GM11168 (cell line): Measurements from ENCODE around the gene ODAD3.
"Not testable (repeated sequence)": the region's sequence is repeated elsewhere in the genome, so short reads cannot be mapped to it uniquely, and the experiment has no call there.

Source experiments
- in situ Hi-C: fragments of 300-500 bp; cut with MboI; formaldehyde crosslinking; loops from one replicate; pipeline ENCODE4 v1.12.0; 2022; ENCODE audit warnings: low sequenced_read_pairs; ENCODE audit not compliant: unreplicated experiment

ODAD3 gene

GRCh38 chr19:11410682-11411081 lies 24.2 kb downstream of the ODAD3 start:
- in situ Hi-C loops: no loop called here

GRCh38 chr19:11408591-11408990 lies 26.3 kb downstream of the ODAD3 start:
- in situ Hi-C loops: no loop called here

DNA sequence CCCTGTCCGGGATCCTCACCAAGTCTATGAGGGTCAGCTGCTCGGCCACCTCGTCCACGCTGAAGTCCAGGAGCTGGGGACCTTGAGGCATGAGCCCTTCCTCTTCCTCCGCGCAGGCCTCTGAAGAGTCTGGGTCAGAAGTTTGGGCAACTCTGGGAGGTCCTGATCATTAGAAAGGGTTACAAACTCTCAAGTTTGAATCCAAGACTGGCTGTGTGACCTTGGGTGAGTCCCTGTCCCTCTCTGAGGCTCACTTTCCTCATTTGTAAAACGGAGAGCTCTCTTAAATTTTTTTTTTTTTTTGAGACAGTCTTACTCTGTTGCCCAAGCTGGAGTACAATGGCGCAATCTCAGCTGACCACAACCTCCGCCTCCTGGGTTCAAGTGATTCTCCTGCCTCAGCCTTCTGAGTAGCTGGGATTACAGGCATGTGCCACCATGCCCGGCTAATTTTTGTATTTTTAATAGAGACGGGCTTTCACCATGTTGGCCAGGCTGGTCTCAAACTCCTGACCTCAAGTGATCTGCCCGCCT lies 28.2 kb downstream of the ODAD3 start:
- in situ Hi-C loops: not testable (repeated sequence)

DNA sequence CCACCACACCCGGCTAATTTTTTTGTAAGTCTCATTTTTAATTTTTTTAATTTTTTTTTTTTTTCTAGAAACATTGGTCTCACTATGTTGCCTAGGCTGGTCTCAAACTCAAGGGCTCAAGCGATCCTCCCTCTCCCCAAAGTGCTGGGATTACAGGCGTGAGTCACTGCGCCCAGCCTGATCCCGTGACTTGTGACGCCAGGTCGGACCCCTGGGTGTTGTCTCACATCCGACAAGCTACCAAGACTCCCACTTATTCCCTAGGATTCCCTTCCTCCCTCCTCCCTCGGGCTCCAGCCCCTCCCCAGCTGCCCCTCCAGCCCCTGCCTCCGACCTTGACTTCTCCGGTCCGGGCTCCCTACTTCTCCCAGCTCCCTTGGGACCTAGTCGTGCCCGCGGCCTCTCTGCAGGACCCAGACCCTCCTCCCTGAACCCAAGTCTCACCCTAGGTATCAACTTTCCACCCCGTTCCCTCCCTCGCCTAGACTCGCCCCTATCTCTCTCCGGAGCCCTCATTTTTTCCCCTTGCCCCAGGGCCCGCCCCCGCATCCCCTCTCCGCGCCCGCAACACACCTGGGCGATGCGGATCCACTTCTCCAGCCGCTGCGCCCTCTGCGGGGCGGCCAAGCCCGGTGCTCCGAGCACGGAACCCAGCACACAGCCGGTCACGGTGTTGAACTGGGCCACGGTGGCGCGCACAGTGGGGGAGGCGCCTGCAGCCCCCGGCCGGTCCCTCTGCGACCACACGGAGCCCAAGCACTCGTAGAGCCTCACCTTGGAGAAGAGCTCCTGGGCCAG lies 28.9 kb downstream of the ODAD3 start:
- in situ Hi-C loops: no loop called here

DNA sequence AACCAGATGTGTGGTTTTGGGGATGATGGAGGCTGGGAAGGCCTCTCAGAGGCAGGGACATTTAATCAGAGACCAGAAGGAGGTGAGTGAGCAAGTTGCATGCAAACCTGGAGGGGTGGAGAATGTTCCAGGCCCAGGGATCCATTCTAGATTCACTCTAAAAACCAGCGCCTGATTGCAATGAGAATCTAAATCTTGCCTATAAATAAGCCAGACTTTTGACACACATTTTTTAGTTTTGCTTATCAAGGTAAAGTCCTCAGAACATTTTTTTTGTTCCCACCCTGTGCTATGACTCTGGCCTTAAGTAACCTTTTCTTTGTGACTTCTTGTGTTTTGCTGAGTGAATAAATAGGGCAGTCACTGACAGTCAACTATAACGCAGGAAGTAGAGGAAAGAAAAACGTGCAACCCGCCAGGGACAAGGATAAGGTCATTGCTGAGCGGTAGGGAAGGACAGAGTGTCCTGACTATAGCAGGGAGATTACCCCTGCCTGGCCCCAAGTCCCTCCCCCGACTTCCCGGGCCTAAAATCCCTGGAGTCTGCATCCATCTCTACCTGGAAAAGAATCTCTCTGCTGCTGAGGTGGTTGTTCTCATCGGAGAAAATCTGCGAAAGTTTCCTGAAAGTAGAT lies 30.2 kb downstream of the ODAD3 start:
- in situ Hi-C loops: no loop called here

DNA sequence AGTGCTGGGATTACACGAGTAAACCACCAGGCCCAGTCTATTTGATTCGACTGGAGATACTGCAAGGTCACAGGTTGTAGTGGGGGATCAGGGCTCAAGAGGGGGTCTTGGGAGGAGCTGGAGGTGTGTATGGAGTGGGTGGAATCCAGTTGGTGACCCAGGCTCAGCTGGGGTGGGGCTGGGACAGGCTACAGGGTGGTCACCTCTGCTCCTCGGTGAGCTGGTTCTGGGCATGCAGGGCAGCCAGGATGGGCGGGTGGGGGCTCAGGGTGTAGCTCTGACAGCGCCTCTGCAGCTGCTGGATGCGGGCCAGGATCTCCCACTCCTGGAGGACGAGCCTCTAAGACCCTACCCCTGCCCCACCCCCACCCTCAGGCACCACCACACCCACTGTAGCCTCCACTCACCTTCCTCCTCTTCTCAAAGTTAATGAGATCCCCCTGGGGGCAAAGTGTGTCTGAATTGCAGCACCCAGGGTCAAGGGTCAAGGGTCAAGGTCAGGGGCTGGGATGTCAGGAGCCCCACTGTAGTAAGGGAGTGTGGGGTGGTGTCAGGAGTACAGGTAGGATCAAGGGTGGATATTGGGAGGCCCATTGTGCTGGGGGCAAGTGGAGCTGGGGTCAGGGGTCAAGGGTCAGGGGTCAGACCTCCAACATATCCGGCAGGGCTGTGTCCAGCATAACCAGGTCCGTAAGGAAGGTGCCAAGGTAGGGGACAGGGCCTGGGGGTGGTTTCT lies 32.9 kb downstream of the ODAD3 start:
- in situ Hi-C loops: no loop called here

DNA sequence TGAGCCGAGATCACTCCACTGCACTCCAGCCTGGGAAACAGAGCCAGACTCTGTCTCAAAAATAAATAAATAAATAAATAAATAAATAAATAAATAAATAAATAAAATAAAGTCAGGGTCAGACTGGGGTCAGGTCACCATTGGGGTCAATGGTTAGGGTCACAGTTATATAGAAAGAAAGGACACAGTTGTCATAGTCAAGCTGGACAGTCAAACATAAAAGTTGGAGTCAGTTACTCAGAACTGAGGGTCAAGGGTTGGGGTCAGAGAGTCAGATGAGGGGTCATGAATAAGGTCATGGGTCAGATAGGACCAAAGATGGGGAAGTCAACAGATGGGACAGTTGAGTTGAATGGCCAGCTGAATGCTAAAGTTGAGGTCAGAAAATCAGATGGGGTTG lies 34.1 kb downstream of the ODAD3 start:
- in situ Hi-C loops: no loop called here

GRCh38 chr19:11399667-11400066 lies 35.3 kb downstream of the ODAD3 start:
- in situ Hi-C loops: no loop called here

DNA sequence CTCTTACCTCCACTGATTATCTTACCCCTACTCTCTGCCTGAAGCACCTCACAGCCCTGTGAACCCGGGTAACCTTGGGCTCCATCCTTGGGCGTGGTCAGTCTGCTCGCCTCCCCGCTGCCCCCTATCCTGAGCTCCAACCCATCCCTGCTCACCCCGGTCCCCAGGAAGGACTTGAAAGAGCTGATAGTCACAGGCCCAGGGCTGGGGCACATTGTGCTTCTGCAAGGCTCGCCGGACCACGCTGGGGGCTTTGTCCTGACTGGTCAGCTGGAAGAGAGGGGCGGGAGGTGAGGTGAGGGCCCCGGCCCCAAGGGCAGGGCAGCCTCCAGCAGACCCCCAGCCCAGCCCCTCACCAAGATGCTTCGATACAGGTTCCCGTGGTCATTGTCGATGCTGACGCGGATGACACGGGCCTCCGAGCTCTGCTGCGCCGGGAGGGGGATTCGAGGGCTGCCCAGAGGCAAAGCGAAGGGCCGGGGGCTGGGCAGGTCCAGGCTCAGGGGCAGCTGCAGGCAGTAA lies 37.8 kb downstream of the ODAD3 start:
- in situ Hi-C loops: no loop called here

GRCh38 chr19:11390933-11391680 lies 43.8 kb downstream of the ODAD3 start:
- in situ Hi-C loops: no loop called here

GRCh38 chr19:11390359-11390758 lies 44.6 kb downstream of the ODAD3 start:
- in situ Hi-C loops: no loop called here

GRCh38 chr19:11387162-11388034 lies 47.5 kb downstream of the ODAD3 start:
- in situ Hi-C loops: no loop called here

DNA sequence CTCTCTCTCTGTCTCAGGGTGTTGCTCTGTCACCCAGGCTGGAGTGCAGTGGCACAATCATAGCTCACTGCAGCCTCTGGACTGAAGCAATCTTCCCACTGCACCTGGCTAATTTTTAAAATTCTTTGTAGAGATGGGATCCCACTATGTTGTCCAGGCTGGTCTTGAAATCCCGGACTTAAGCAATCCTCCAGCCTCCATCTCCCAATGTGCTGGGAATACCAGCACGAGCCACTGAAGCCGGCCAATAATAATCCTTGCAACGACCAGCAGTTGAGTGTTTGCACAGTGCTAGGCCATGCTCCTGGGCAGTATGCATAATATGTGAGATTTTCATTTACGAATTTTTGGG lies 50.2 kb downstream of the ODAD3 start:
- in situ Hi-C loops: no loop called here

- in situ Hi-C loops: no loop called here
Observed at GRCh38 chr19:11383706-11384048, 51.2 kb downstream of the ODAD3 start.

DNA sequence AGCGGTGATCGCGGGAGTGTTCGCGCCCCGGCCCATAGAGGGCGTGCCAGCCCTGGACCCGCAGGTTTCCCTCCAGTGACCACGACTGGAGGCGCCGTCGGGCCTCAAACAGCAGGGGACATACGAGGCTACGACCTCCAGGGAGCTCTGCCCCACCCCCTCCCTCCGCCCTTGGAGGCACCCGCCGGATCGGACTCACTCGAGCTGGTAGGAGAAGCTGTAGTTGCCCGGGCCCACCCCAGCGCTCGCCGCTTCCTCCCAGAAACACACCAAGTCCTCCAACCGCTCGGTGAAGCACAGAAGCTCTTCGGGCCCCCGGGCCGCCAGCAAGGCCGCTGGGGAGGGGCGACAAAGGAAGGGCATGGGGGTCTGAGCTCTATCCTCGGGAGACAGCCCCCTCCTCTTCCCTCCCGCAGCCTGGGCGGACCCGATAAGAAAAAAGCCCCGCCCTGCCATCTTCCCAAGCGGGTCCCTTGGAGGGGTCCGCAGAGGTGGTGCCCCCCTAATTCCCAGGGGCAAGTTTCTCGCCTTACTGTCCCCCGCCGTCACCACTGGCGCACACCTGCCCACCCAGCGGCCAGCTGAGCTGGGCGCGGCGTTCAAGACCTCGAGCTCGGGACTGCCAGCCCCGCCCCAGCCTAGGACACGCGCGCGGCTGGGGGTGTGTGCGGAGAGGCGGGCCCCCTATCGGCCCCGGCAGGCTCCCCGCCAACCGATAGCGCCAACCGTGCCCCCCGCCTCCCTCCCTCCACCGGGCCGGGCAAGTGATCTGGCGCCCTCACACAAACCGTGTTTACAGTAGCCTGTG lies 51.8 kb downstream of the ODAD3 start:
- in situ Hi-C loops: no loop called here

DNA sequence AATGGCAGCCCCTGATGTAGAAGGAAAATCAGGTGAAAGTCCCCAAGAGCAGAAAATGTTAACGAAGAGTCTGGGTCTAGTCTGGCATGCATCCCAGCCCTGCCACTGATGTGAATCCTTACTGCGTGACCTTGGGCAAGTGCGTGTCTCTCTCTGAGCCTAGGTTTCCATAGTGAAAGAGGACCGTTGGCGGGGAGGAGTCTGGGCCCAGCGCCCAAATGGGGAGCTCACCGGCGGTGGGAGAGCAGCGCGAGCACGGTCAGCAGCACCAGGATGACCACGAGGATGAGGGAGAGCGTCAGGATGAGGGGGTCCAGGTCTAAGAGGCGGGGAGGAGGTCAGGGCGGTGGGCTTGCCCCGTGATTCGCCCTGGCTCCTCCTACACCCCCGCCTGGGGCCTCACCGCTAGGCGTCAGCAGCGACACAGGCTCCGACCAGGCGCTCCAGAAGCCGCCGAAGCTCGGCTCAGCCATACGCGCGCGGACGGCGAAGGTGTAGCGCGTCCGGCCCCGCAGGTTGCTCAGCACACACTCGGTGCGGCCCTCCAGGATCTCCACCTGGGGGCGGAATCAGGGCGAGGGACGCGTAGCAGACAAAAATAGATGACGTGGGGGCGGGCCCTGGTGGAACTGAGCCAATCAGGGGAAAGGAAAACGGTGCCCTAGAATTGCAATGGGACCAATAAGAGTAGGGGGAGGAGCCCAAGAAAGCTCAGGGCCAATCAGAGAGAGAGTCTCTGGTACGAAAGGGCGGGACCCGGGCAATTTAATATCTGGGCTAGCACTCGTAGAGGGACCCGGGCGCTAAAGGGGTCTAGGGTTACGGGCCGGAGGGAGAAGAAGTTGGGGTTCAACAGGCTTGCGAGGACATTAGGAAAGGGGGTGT lies 54.0 kb downstream of the ODAD3 start:
- in situ Hi-C loops: no loop called here

- in situ Hi-C loops: no loop called here
Observed at GRCh38 chr19:11379857-11380350, 55.0 kb downstream of the ODAD3 start.
